ENCODE measurements around the gene WFDC12. TPM values are rescaled to one million over a fixed set of nuclear protein-coding genes. Genes with fewer than 3 reads are reported as not detected.
A peak's percentile ranks its signal among the peaks of the same experiment; 100 is the strongest.

Gene WFDC12
- total RNA-seq, 1 donor from 2014 or later: not detected

- H3K27ac Mint-ChIP-seq: no peak overlapping the region
- TF ChIP-seq EZH2 (IDR thresholded peaks at IDR 0.05) (no peak), EZH2phosphoT487 (IDR thresholded peaks at IDR 0.05) (no peak)
- TF ChIP-seq, protein P1, sequence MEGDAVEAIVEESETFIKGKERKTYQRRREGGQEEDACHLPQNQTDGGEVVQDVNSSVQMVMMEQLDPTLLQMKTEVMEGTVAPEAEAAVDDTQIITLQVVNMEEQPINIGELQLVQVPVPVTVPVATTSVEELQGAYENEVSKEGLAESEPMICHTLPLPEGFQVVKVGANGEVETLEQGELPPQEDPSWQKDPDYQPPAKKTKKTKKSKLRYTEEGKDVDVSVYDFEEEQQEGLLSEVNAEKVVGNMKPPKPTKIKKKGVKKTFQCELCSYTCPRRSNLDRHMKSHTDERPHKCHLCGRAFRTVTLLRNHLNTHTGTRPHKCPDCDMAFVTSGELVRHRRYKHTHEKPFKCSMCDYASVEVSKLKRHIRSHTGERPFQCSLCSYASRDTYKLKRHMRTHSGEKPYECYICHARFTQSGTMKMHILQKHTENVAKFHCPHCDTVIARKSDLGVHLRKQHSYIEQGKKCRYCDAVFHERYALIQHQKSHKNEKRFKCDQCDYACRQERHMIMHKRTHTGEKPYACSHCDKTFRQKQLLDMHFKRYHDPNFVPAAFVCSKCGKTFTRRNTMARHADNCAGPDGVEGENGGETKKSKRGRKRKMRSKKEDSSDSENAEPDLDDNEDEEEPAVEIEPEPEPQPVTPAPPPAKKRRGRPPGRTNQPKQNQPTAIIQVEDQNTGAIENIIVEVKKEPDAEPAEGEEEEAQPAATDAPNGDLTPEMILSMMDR (IDR thresholded peaks at IDR 0.05): no peak
- no peaks in the 10 kb centered on the region for H3K4me1 ChIP-seq
These were observed 13.0 kb downstream of the WFDC12 start for GRCh38 chr20:45111285-45111684.

DNA sequence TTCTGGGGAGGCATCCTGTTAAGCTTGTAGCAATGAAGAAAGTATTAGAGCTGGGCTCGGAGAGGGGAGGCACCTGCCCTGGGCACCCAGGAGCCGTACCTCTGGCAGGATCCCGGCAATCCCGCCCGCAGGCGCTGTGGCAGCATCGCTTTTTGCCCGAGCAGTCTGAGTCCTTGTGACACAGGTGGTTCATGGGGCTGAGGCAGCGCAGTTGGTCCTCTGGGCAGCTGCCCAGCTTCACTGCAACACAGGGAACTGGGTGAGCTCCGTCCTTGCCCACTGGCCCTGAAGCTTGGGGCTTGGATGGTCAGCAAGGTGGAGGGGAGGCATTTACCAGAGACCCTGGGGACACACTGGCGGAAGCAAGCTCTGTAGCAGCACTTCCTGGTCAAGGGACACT, 14.0 kb downstream of the WFDC12 start:
- no peak overlapping the region for H3K27ac Mint-ChIP-seq
- no peaks in the 10 kb centered on the region for H3K36me3 ChIP-seq
- no peak for DNase-seq (ENCODE audit: low spot score)
- H3K36me3 Mint-ChIP-seq: no peaks in the 10 kb centered on the region
- H4K20me1 ChIP-seq (ENCODE audit: low read depth): no peaks in the 10 kb centered on the region
- H3K27me3 ChIP-seq: no peaks in the 10 kb centered on the region
- H3K27ac ChIP-seq: no peak overlapping the region
- no peak overlapping the region for H2AFZ ChIP-seq (replicated peaks)
- H3K4me1 Mint-ChIP-seq: peaks cover 8% of the 10 kb centered on the region
- no peaks in the 10 kb centered on the region for H3F3A ChIP-seq (ENCODE audit: low read depth)
- no peaks in the 10 kb centered on the region for H3K79me2 ChIP-seq (ENCODE audit: low read depth)
- H3K27me3 Mint-ChIP-seq (ENCODE audit: insufficient read depth, low read depth): peaks cover 2% of the 10 kb centered on the region
- no peaks in the 10 kb centered on the region for H3K9me3 Mint-ChIP-seq
- TF ChIP-seq, protein P1 (IDR thresholded peaks at IDR 0.05): no peak
- TF ChIP-seq EZH2phosphoT487 (IDR thresholded peaks at IDR 0.05): no peak
- no peak for TF ChIP-seq EZH2 (IDR thresholded peaks at IDR 0.05)
- H3K9me3 ChIP-seq (ENCODE audit: low read depth): no peaks in the 10 kb centered on the region
- H3K4me1 ChIP-seq: no peaks in the 10 kb centered on the region
- no peak overlapping the region for H3K4me3 Mint-ChIP-seq
- H3K4me3 ChIP-seq: no peak overlapping the region
- no peak overlapping the region for H3K9ac ChIP-seq
- H3K4me2 ChIP-seq: no peak overlapping the region

More at GRCh38 chr20:45111285-45111684, 13.0 kb downstream of the WFDC12 start:
- Histone ChIP-seq H3F3A (ENCODE audit: low read depth) (no peaks in the 10 kb centered on the region), H3K9ac (no peak overlapping the region), H2AFZ (replicated peaks) (no peak overlapping the region), H3K4me3 (no peak overlapping the region), H3K4me2 (no peak overlapping the region), H3K9me3 (ENCODE audit: low read depth) (no peaks in the 10 kb centered on the region), H3K36me3 (no peaks in the 10 kb centered on the region), H4K20me1 (ENCODE audit: low read depth) (no peaks in the 10 kb centered on the region), H3K27me3 (no peaks in the 10 kb centered on the region), H3K79me2 (ENCODE audit: low read depth) (no peaks in the 10 kb centered on the region), H3K27ac (no peak overlapping the region)
- no peak overlapping the region for H3K4me3 Mint-ChIP-seq
- DNase-seq (ENCODE audit: low spot score): no peak
- no peaks in the 10 kb centered on the region for H3K9me3 Mint-ChIP-seq
- H3K27me3 Mint-ChIP-seq (ENCODE audit: insufficient read depth, low read depth): peaks cover 2% of the 10 kb centered on the region
- H3K4me1 Mint-ChIP-seq: peaks cover 8% of the 10 kb centered on the region
- H3K36me3 Mint-ChIP-seq: no peaks in the 10 kb centered on the region

GRCh38 chr20:45109634-45110033, 14.6 kb downstream of the WFDC12 start:
- Mint-ChIP-seq H3K36me3 (no peaks in the 10 kb centered on the region), H3K27ac (peak overlapping the region; percentile 6), H3K9me3 (no peaks in the 10 kb centered on the region), H3K4me1 (peaks cover 8% of the 10 kb centered on the region), H3K27me3 (ENCODE audit: insufficient read depth, low read depth) (peaks cover 2% of the 10 kb centered on the region), H3K4me3 (no peak overlapping the region)
- Histone ChIP-seq H3K36me3 (no peaks in the 10 kb centered on the region), H3K9me3 (ENCODE audit: low read depth) (no peaks in the 10 kb centered on the region), H3K4me2 (no peak overlapping the region), H3K4me1 (no peaks in the 10 kb centered on the region), H3K9ac (no peak overlapping the region), H3K79me2 (ENCODE audit: low read depth) (no peaks in the 10 kb centered on the region), H3K4me3 (no peak overlapping the region), H2AFZ (replicated peaks) (no peak overlapping the region), H3K27ac (no peak overlapping the region), H3K27me3 (no peaks in the 10 kb centered on the region), H4K20me1 (ENCODE audit: low read depth) (no peaks in the 10 kb centered on the region), H3F3A (ENCODE audit: low read depth) (no peaks in the 10 kb centered on the region)
- no peak for DNase-seq (ENCODE audit: low spot score)
- TF ChIP-seq EZH2phosphoT487 (IDR thresholded peaks at IDR 0.05) (no peak), EZH2 (IDR thresholded peaks at IDR 0.05) (no peak)
- TF ChIP-seq, protein P1 (IDR thresholded peaks at IDR 0.05): no peak

All from neural progenitor cell (in vitro differentiated cells).